Large intestine (tissue), 12 donors: ENCODE data around the gene ZNF77. TPM values are rescaled to one million over a fixed set of nuclear protein-coding genes. Genes with fewer than 3 reads are reported as not detected.
"Not testable (repeated sequence)": the region's sequence is repeated elsewhere in the genome, so short reads cannot be mapped to it uniquely, and the experiment has no call there.

ENCODE experiments used
- DNase-seq, 2 donors: peaks; one replicate each; pipeline versions ENCODE4 v3.0.0 to v3.0.0-alpha.2; 2013
- H3K27ac ChIP-seq: one replicate; pipeline ENCODE4 v1.5.1; 2013; ENCODE audit warnings: low read length
- H3K27me3 ChIP-seq: 2 replicates; pipeline ENCODE4 v1.6.1; 2013; ENCODE audit warnings: low read length; ENCODE audit not compliant: control insufficient read depth, insufficient read depth
- H3K36me3 ChIP-seq: 2 replicates; pipeline ENCODE4 v1.6.1; 2013; ENCODE audit warnings: low read length; ENCODE audit not compliant: control insufficient read depth, insufficient read depth
- H3K4me1 ChIP-seq: one replicate; pipeline ENCODE4 v1.6.1; 2013; ENCODE audit warnings: low read length; ENCODE audit not compliant: control insufficient read depth, insufficient read depth
- H3K4me3 ChIP-seq: one replicate; pipeline ENCODE4 v1.5.1; 2013; ENCODE audit warnings: low read length
- H3K9me3 ChIP-seq: one replicate; pipeline ENCODE4 v1.6.1; 2013; ENCODE audit warnings: mild to moderate bottlenecking, low read depth, low read length, moderate library complexity; ENCODE audit not compliant: control insufficient read depth
- WGBS: methylation state at CpG from one replicate; pipeline ENCODE4 v1.1.5; 2013; ENCODE audit warnings: low lambda C conversion rate; ENCODE audit not compliant: insufficient coverage; 5-methylcytosine and 5-hydroxymethylcytosine counted together
- long read RNA-seq, 11 donors: transcript quantifications; one replicate each; lab custom pipeline, GENCODE V29; 2026
- polyA plus RNA-seq: library from polyadenylated mRNA; unstranded; fragments of 120-200 nt; gene quantifications from one replicate; pipeline ENCODE4 v1.2.1, GENCODE V29; 2013

Gene ZNF77
- 7.4 TPM for polyA plus RNA-seq
- long read RNA-seq, donor 1, partial matches to known transcripts = 0 of 2 reads
- long read RNA-seq, donor 1, other reads (novel, unspliced or antisense) = 0 of 2 reads
- long read RNA-seq, donor 2, partial matches to known transcripts = 0 of 2 reads
- long read RNA-seq, donor 2, other reads (novel, unspliced or antisense) = 0 of 2 reads
- long read RNA-seq, donor 3 = 0 reads
- long read RNA-seq, donor 4 = 0 reads
- long read RNA-seq, donor 5, partial matches to known transcripts = 0 of 1 reads
- long read RNA-seq, donor 5, other reads (novel, unspliced or antisense) = 0 of 1 reads
- long read RNA-seq, donor 6, partial matches to known transcripts = 0 of 2 reads
- long read RNA-seq, donor 6, other reads (novel, unspliced or antisense) = 0 of 2 reads
- long read RNA-seq, donor 7 = 0 reads
- long read RNA-seq, donor 8, transcript ZNF77-201 (4 exons, 2,002 nt) = major isoform, 5 of 11 reads
- long read RNA-seq, donor 8, partial matches to known transcripts = 6 of 11 reads
- long read RNA-seq, donor 8, other reads (novel, unspliced or antisense) = 0 of 11 reads
- long read RNA-seq, donor 9, partial matches to known transcripts = 0 of 1 reads
- long read RNA-seq, donor 9, other reads (novel, unspliced or antisense) = 0 of 1 reads
- long read RNA-seq, donor 10, partial matches to known transcripts = 0 of 2 reads
- long read RNA-seq, donor 10, other reads (novel, unspliced or antisense) = 0 of 2 reads
- long read RNA-seq, donor 11, partial matches to known transcripts = 0 of 2 reads
- long read RNA-seq, donor 11, other reads (novel, unspliced or antisense) = 0 of 2 reads

DNA sequence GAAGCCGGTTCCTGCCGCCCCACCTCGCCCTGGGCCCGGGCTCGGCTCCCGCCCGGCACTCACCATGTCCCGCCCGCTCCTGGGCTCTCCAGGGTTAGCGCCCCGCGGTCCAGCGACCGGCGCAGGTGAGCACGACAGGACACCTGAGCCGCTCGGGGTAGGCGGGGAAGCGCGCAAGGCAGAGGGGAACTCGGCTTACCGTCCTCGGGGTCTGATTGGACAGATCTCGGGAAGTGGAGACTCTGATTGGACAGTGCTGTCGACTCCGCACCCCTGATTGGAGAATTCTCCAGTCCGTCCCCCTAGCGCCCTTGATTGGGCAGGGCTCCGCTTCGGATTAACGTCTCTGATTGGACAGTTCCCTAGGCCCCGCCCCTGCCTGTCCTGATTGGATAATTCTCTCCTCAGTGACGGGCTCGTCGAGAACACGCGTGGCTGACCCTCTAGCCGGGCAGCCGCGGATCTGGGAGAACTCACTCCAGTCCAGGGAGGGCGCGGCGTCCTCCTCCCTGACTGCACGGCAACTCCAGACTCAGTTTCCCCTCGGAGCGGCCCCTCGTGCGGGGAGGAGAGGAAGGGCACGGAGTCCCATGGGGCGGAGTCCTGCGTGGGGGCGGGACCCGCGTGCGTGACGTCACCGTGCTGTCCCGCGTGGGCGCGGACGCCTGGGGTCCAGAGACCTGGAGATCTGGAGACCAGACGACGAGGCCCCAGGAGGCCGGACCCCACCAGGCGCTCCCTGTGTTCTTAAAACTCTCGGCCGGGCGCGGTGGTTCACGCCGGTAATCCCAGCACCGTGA is at the start of gene ZNF77:
ZNF77 (minus strand) TSS at position 197 of the 800 bp plus-strand sequence; CDS start at position 66, 131 bp downstream.
- no CpG with 5 or more reads among the region's 74 CpGs for WGBS
- peak; percentile 98 to 100 for DNase-seq
- H3K9me3 ChIP-seq = no peaks in the 10 kb centered on the region

DNA sequence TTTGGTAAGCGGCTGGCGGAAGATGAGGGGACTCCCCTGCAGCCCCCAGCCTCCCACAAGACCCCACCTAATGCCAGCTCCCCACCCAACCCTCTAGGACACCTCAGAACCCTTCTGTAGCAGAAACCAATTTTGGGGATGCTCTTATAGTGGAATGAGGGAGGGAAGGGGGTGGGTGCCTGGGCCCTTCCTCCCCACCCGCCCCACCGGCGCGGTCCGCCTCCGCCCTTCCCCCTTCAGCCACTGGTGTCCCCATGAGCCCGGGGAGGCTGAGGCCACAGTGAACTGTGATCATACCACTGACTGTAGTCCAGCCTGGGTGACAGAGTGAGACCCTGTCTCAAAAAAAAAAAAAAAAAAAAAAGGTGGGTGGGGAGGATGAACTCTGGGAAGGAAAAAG is 48.8 kb upstream of the ZNF77 start:
- no peak overlapping the region for H3K4me3 ChIP-seq
- H3K36me3 ChIP-seq = peaks cover 5% of the 10 kb centered on the region
- H3K4me1 ChIP-seq = no peaks in the 10 kb centered on the region
- no peaks in the 10 kb centered on the region for H3K9me3 ChIP-seq
- DNase-seq = no peak
- H3K27ac ChIP-seq = no peak overlapping the region
- WGBS = no CpG with 5 or more reads among the region's 9 CpGs
- no peaks in the 10 kb centered on the region for H3K27me3 ChIP-seq

More for the DNA sequence above, at the start of gene ZNF77:
- Histone ChIP-seq H3K4me1 (peaks cover 11% of the 10 kb centered on the region), H3K27me3 (no peaks in the 10 kb centered on the region), H3K27ac (peak within 1 kb of the TSS; percentile 84), H3K36me3 (no peaks in the 10 kb centered on the region), H3K4me3 (peak within 1 kb of the TSS; percentile 75)

DNA sequence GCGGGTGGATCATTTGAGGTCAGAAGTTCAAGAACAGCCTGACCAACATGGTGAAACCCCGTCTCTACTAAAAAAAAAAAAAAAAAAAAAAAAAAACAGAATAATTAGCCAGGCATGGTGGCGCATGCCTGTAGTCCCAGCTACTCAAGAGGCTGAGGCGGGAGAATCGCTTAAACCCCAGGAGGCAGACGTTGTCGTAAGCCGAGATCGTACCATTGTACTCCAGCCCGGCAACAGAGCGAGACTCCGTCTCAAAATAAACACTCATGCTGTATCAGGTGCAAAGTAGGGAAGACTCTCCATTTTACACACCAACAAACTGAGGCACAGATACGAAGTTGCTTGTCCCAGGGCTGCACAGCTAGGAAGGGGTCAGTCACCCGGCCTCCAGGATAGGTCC is 48.2 kb upstream of the ZNF77 start:
- Histone ChIP-seq H3K27me3 (no peaks in the 10 kb centered on the region), H3K9me3 (no peaks in the 10 kb centered on the region), H3K36me3 (peaks cover 5% of the 10 kb centered on the region), H3K4me3 (no peak overlapping the region), H3K27ac (no peak overlapping the region), H3K4me1 (no peaks in the 10 kb centered on the region)
- WGBS = no CpG with 5 or more reads among the region's 14 CpGs
- no peak for DNase-seq

DNA sequence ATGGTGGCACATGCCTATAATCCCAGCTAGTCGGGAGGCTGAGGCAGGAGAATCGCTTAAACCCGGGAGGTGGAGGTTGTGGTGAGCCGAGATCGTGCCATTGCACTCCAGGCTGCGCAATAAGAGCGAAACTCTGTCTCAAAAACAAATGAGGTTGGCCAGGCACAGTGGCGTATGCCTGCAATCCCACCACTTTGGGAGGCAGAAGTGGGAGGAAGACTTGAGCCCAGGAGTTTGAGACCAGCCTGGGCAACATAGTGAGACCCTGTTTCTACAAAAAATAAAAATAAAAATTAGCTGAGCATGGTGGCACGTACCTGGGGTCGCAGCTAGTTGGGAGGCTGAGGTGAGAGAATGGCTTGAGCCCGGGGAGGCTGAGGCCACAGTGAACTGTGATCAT is 47.6 kb upstream of the ZNF77 start:
- DNase-seq, H3K9me3 ChIP-seq, H3K4me1 ChIP-seq, H3K36me3 ChIP-seq, H3K27me3 ChIP-seq, H3K27ac ChIP-seq, H3K4me3 ChIP-seq: not testable (repeated sequence)
- WGBS = no CpG with 5 or more reads among the region's 11 CpGs

DNA sequence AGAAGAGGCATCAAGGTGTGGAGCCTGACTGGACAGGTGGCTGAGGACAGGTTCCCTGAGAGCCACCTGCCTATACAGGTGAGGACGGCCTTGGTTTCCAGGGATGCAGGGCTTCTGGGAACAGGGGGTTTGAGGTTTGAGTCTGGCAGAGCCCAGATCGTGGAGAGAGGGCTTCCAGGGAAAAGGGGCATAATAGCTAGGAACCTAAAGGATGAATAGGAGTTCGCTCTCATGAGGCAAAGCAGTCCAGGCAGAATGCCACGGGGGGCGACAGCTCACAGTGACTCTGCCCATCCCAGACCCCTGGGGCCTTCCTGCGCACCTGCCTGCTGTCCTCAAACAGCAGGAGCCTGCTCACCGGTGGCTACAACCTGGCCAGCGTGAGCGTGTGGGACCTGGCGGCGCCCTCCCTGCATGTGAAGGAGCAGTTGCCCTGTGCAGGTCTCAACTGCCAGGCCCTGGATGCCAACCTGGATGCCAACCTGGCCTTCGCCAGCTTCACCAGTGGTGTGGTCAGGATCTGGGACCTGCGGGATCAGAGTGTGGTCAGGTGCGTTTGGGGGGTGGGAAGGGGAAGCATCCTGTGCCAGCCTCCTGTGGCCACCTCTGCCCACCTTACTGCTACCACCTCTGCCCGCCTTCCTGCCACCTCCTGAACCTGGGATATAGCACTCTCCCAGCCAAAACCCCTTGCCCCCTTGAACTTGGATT is 44.6 kb upstream of the ZNF77 start:
- Histone ChIP-seq H3K9me3 (no peaks in the 10 kb centered on the region), H3K4me3 (no peak overlapping the region), H3K27ac (no peak overlapping the region), H3K27me3 (peaks cover 18% of the 10 kb centered on the region), H3K36me3 (no peaks in the 10 kb centered on the region), H3K4me1 (no peaks in the 10 kb centered on the region)
- no peak for DNase-seq
- WGBS = no CpG with 5 or more reads among the region's 15 CpGs

DNA sequence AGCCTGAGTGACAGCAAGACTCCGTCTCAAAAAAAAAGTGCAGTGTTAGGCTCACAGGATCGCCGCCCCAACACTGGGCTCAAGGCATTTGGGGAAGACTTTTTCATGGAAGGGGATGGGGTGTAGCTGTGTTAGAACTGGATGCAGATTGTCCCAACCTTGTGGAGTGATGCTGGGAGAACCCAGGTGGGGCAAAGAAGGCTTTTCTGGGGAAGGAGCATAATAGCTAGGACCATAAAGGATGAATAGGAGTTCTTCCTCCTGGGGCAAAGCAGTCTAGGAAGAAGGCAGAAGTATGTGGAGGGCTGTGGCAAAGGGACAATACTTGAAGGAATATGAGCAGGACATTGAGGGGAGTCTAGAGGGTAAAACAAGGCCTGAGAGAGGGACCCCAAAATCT is 43.8 kb upstream of the ZNF77 start:
- Histone ChIP-seq H3K9me3 (no peaks in the 10 kb centered on the region), H3K4me1 (peaks cover 7% of the 10 kb centered on the region), H3K27ac (no peak overlapping the region), H3K4me3 (no peak overlapping the region), H3K36me3 (no peaks in the 10 kb centered on the region), H3K27me3 (peaks cover 26% of the 10 kb centered on the region)
- WGBS = no CpG with 5 or more reads among the region's 3 CpGs
- DNase-seq = no peak

DNA sequence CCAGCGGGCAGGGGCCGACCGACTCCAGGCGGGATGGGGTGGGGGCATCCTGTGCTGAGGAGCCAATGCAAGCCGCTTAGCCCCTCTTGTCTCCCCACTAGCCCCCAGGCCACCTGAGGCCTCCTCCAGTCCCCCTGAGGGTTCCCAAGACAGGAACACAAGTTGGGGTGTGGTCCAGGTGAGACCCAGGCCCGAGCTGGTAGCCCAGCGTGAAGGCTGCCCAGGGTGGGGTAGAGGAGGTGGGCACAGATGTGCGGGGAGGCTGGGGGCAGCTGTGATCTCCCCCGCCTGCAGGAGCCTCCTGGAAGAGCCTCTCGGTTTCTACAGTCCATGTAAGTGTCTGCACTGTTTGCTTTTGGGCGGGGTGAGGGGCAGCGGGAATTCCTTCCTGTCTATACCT is 43.0 kb upstream of the ZNF77 start:
- Histone ChIP-seq H3K36me3 (no peaks in the 10 kb centered on the region), H3K4me1 (peaks cover 13% of the 10 kb centered on the region), H3K27ac (no peak overlapping the region), H3K27me3 (peaks cover 33% of the 10 kb centered on the region), H3K4me3 (no peak overlapping the region), H3K9me3 (no peaks in the 10 kb centered on the region)
- no CpG with 5 or more reads among the region's 12 CpGs for WGBS
- DNase-seq = no peak

DNA sequence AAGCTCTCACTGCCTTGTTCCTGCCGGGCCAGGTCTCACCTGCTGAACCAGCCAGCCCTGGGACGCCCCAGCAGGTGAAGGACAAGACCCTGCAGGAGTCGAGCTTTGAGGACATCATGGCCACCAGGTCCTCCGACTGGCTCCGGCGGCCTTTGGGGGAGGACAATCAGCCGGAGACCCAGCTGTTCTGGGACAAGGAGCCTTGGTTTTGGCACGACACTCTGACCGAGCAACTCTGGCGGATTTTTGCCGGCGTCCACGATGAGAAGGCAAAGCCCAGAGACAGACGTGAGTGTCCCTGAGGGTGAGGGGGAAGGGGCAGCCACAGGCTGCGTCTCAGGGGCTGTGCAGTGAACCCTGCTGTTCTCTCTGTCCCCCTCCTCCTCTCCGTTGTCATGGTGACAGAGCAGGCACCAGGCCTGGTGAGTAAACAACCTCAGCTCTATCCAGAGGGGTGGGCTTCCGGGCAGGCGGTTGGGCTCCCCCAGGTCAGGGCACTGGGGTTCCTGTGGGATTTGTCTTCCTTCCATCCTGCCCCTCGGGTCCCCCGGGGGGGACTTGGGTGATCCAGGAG is 42.3 kb upstream of the ZNF77 start:
- H3K4me3 ChIP-seq = no peak overlapping the region
- no peaks in the 10 kb centered on the region for H3K36me3 ChIP-seq
- no peaks in the 10 kb centered on the region for H3K9me3 ChIP-seq
- H3K27ac ChIP-seq = no peak overlapping the region
- peaks cover 37% of the 10 kb centered on the region for H3K27me3 ChIP-seq
- DNase-seq = no peak
- H3K4me1 ChIP-seq = peaks cover 17% of the 10 kb centered on the region
- no CpG with 5 or more reads among the region's 20 CpGs for WGBS

DNA sequence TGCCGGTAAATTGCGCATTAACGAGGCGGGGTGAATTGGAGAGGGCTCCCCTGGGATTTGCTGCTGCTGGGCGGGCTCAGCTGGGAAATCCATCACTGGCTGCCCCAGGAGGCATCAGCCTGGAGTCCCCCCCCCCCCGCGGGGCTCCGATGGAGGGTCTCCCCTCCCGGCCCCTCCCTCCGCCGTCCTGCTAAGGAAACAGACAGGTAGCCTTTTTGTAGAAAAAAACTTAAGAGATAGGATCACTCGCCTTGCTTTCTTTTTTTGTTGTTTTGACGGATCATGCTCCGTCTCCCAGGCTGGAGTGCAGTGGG is 39.4 kb upstream of the ZNF77 start:
- Histone ChIP-seq H3K4me3 (peak overlapping the region; percentile 26), H3K27ac (peak overlapping the region; percentile 53)
- WGBS = 20% methylated on average over 1 of the region's 14 CpGs

More for the DNA sequence above, 39.4 kb upstream of the ZNF77 start:
- Histone ChIP-seq H3K9me3 (no peaks in the 10 kb centered on the region), H3K4me1 (peaks cover 17% of the 10 kb centered on the region), H3K36me3 (no peaks in the 10 kb centered on the region), H3K27me3 (peaks cover 37% of the 10 kb centered on the region)
- DNase-seq = no peak
